ENCODE measurements around the gene SEMA5A.

The SEMA5A gene

GRCh38 chr5:9239071-9239470 lies 306.8 kb downstream of the SEMA5A start:
- DNase-seq (ENCODE audit: insufficient read length, low spot score) (no peak), FAIRE-seq (no peak)

DNA sequence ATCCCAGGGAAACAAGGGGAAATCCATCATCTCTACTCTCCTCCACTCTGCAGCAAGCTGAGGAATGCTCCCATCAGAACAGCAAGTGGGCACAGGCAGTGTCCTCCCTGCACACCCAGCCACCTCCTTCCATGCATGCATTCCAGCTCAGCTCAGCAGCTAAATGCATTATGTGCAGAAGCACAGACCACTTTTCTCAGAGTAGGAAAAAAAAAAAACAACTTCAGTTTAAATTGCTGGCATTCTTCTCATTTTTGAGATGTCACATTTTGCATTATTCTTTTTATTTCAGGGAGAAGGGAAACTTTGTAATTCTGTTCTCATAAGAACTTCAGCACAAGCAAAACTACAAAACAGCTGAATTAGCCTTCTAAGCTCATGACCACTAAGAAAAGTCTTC lies 312.2 kb downstream of the SEMA5A start:
- no peak for DNase-seq (ENCODE audit: insufficient read length, low spot score)
- FAIRE-seq: no peak

More at GRCh38 chr5:9239071-9239470, 306.8 kb downstream of the SEMA5A start:
- TF ChIP-seq, protein P1, sequence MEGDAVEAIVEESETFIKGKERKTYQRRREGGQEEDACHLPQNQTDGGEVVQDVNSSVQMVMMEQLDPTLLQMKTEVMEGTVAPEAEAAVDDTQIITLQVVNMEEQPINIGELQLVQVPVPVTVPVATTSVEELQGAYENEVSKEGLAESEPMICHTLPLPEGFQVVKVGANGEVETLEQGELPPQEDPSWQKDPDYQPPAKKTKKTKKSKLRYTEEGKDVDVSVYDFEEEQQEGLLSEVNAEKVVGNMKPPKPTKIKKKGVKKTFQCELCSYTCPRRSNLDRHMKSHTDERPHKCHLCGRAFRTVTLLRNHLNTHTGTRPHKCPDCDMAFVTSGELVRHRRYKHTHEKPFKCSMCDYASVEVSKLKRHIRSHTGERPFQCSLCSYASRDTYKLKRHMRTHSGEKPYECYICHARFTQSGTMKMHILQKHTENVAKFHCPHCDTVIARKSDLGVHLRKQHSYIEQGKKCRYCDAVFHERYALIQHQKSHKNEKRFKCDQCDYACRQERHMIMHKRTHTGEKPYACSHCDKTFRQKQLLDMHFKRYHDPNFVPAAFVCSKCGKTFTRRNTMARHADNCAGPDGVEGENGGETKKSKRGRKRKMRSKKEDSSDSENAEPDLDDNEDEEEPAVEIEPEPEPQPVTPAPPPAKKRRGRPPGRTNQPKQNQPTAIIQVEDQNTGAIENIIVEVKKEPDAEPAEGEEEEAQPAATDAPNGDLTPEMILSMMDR (IDR thresholded peaks at IDR 0.05; ENCODE audit: insufficient read depth, missing control alignments): no peak

DNA sequence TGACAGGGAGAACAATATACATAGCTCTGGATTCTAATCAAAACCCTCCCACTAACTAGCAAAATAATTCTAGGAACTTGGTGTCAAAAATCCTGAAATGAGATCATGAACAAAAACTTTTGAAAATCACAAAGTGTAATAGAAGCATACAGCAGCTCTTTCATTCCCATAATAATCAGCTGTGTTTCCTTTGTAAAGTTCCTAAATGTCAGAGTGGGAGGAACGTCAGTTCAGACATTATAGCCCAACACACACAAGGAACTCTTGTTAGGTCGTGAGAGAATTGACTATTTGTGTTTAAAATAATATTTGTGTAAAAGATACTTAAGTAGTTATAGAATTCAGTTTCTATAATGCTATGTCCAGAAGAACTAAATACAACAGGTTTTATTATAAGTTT lies 312.8 kb downstream of the SEMA5A start:
- no peak for FAIRE-seq
- TF ChIP-seq, protein P1 (IDR thresholded peaks at IDR 0.05; ENCODE audit: insufficient read depth, missing control alignments): no peak

More for the DNA sequence above, 312.2 kb downstream of the SEMA5A start:
- TF ChIP-seq, protein P1 (IDR thresholded peaks at IDR 0.05; ENCODE audit: insufficient read depth, missing control alignments): no peak

GRCh38 chr5:9231842-9232241 lies 314.0 kb downstream of the SEMA5A start:
- DNase-seq (ENCODE audit: insufficient read length, low spot score) (no peak), FAIRE-seq (no peak)
- TF ChIP-seq, protein P1 (IDR thresholded peaks at IDR 0.05; ENCODE audit: insufficient read depth, missing control alignments): no peak

More for the DNA sequence above, 312.8 kb downstream of the SEMA5A start:
- no peak for DNase-seq (ENCODE audit: insufficient read length, low spot score)

DNA sequence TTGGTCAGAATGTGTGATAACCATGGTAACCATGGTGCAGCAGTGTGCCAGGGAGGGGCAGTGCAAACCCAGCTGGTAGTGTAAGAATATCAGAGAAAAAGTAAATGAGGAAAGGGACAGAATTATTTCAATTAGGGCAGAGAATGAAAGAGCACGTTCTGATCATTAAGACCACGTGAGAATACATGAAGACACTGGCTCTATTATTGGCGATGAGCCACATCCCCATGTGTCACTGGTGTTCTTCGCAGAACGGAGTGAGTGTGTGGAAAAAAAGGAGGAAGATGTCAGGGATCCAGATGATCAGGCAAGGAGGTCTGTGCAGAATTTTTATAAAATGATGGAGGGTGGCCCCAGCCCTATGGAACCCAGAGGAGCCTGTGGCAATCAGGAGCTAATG lies 315.5 kb downstream of the SEMA5A start:
- TF ChIP-seq, protein P1 (IDR thresholded peaks at IDR 0.05; ENCODE audit: insufficient read depth, missing control alignments): no peak
- FAIRE-seq: no peak
- DNase-seq (ENCODE audit: insufficient read length, low spot score): no peak

DNA sequence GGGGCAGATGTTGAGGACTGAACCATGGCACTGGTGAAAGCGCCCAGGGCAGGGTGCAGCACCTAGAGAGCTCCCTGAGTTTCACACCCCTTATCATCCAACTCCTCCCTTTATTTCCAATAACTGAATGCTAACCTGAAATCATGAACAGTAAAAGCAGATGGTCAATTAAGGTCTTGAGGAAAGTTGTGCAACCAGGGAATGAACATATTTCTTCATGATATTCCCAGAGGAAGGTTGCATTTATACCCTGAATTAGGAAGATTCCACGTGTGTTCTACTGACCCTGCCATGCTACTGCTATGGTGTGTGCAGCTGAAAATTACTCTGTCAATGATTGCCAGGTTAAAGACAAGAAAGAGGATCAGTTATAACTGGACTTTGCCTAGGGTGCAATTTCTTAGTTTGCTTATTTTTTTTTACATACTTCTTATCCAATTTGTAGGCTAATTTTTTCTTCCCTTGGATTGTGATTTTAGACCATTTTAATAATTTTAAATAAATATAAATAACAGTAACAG lies 319.8 kb downstream of the SEMA5A start:
- TF ChIP-seq, protein P1 (IDR thresholded peaks at IDR 0.05; ENCODE audit: insufficient read depth, missing control alignments): no peak
- no peak for DNase-seq (ENCODE audit: insufficient read length, low spot score)
- FAIRE-seq: no peak

- FAIRE-seq: no peak
- TF ChIP-seq, protein P1 (IDR thresholded peaks at IDR 0.05; ENCODE audit: insufficient read depth, missing control alignments): no peak
- no peak for DNase-seq (ENCODE audit: insufficient read length, low spot score)
Observed at GRCh38 chr5:9222054-9222976, 323.6 kb downstream of the SEMA5A start.

All from D721Med (cell line).